C4-2B (cell line): ENCODE results near the gene RAB3B.

Experiments
- H3K27ac ChIP-seq: fragments of 450-650 bp; 2 replicates; pipeline ENCODE4 v1.5.1; 2017
- ZFX ChIP-seq: fragments of 450-650 bp; IDR thresholded peaks from 2 replicates; pipeline ENCODE4 v1.6.1; 2017
- TF ChIP-seq, protein P1 (sequence below): fragments of 450-650 bp; conservative IDR thresholded peaks from 2 replicates; pipeline ENCODE4 v1.5.1; 2017; ENCODE audit warnings: mild to moderate bottlenecking

The RAB3B gene

DNA sequence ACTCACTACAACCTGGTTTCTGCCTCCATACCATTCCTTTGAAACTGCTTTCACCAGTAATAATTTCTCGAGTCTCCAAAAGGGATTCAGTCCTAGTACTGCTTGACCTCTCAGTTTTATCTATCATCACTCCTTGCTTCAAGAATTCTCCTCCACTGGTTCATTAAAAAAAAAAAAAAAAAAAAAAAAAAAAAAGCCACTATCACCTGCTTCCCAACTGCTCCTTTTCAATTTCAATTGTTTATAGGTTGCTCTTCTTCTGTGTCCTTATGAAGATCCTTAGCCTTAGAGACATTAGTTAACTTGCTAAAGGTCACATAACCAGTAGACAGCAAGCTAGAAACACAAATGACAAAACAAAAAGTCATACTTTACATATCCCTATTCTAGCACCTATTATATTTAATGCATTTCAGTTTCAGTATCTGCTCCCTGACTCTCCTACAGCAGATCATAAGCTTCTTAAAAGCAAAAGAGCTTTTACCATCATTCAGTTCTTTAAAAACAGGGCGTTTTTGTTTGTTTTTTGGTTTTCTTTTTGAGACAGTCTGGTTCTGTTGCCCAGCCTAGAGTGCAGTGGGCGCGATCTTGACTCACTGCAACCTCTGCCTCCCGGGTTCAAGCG lies 119.0 kb downstream of the RAB3B start:
- H3K27ac ChIP-seq: no peak overlapping the region
- TF ChIP-seq, protein P1, sequence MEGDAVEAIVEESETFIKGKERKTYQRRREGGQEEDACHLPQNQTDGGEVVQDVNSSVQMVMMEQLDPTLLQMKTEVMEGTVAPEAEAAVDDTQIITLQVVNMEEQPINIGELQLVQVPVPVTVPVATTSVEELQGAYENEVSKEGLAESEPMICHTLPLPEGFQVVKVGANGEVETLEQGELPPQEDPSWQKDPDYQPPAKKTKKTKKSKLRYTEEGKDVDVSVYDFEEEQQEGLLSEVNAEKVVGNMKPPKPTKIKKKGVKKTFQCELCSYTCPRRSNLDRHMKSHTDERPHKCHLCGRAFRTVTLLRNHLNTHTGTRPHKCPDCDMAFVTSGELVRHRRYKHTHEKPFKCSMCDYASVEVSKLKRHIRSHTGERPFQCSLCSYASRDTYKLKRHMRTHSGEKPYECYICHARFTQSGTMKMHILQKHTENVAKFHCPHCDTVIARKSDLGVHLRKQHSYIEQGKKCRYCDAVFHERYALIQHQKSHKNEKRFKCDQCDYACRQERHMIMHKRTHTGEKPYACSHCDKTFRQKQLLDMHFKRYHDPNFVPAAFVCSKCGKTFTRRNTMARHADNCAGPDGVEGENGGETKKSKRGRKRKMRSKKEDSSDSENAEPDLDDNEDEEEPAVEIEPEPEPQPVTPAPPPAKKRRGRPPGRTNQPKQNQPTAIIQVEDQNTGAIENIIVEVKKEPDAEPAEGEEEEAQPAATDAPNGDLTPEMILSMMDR: no peak
- no peak for TF ChIP-seq ZFX

DNA sequence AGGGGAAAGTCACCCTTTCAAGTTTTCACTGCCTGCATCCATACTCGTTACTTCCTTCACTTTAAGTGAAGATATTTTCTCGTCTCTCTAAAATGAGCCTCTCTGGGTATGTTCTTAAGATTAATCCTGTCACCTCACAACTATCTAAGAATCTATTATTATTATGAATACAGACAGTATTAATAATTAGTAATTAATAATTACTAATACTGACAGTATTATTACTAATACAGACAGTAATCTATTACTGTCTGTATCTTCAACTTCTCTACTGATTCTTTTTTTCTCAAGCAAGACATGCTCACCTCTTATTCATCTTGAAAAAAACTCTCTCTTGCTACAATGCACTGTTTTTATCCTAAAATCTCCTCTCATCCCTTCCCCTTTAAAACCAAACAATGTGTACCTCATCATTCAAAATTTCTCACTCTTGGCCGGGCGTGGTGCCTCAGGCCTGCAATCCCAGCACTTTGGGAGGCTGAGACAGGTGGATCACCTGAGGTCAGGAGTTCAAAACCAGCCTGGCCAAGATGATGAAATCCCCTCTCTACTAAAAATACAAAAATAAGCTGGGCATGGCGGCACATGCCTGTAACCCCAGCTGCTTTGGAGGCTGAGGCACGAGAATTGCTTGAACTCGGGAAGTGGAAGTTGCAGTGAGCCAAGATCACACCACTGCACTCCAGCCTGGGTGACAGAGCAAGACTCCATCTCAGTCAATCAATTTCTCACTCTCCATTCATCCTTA lies 119.7 kb downstream of the RAB3B start:
- no peak for TF ChIP-seq ZFX
- TF ChIP-seq, protein P1: no peak
- no peak overlapping the region for H3K27ac ChIP-seq

DNA sequence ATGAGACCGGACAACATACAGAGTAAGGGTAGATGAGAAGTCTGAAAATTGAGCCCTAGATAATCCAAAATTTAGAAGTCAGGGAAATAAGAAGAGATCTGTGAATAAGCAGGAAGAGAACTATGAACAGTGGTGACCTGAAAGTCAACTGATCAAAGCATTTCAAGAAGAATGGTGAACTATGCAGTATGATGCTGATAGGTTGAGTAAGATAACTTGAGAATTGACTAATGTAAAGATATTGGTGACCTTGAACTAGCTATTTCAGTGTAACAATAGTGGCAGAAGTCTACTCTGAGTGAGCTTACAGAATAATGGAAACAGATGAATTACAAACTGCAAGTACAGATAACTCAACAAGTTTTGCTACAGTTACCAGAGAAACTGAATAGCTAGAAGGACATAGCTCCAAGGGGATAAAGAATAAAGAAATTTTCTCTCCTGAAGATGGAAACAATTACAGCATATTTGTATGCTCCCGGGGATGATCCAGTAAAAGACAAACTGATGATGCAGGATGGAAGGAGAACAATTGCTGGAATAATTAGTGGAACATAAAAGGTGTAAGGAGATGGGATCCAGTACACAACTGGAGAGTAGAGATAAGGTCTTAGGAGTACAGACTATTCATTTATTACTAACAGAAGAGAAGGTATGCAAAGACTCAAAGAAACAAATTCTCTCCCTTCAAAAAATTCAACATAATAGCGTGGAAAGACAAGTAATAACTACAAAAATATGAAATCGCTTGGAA lies 122.8 kb downstream of the RAB3B start:
- no peak for TF ChIP-seq ZFX
- TF ChIP-seq, protein P1: no peak
- H3K27ac ChIP-seq: no peak overlapping the region

DNA sequence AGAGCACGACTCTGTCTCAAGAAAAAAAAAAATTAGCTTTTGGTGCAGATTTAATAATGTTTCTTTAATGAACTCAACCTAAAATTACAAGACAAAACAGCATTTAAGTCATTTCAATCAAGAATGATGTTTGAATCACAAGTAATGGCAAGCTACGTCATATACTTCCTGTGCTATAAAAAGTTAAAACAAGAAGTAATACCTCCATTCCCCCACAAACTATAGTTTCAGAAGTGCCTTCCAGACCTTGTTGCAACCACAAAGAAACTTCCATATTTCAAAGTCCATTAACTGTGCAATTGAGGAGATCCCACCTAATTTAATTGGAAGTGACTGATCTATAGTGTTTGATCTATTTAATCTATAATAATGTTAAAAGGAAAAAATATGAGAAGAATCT lies 127.1 kb downstream of the RAB3B start:
- TF ChIP-seq, protein P1: no peak
- TF ChIP-seq ZFX: no peak
- H3K27ac ChIP-seq: no peak overlapping the region

DNA sequence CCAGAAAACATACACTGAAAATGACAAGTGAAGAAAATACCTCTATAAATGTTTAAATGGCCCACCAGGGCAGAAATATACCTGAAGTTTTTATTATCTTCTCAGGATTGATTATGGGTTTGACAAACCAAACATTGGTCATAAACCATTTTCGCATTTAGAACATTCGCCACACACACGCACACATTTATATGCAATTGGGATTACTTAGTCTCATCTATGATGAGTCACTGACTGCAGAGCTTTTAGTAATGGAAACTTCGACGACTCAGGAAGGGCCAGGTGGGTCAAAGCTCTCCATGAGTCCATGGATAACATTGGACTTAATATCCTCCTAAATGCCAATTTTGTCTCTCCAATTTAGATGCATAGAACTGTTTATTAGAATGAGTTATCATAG lies 128.8 kb downstream of the RAB3B start:
- TF ChIP-seq ZFX: no peak
- TF ChIP-seq, protein P1: no peak
- no peak overlapping the region for H3K27ac ChIP-seq

DNA sequence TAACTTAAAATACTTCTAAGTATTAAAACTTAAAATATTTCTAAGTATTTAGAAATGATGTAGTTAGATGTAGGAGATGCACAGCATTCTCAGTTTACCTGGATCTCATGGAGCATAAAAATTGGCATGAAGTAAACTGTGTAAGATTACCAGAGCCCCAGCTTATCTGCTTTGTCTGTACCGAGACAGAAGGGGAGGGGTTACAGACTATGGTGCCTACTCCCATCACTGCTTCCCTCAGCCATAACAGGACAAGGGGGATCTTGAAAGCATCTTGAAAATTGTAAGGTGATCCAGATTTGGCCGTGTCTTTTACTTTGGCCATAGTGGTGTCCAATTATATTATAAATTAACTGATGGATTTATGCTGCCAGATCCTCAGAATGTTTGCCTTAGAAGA lies 130.8 kb downstream of the RAB3B start:
- no peak for TF ChIP-seq ZFX
- TF ChIP-seq, protein P1: no peak
- H3K27ac ChIP-seq: no peak overlapping the region

DNA sequence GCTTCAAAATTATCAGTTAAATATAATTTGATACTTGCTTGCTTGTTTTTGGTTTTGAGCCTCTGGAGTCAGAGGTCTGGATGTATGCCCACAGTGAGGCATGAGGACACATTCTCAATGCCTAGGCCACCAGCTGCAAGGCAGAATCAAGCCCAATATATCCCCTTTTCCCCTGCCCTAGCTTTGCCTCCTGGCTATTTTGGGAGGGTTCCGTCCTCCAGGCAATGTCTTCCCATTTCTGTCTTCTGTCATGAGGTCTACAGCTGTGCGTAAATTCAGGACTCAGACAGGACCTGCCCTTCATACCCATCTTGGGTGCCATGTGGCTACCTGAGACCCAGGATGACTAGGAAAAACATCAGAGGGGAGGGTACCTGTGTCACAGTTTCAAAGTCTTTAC lies 131.2 kb downstream of the RAB3B start:
- no peak overlapping the region for H3K27ac ChIP-seq
- TF ChIP-seq, protein P1: no peak
- TF ChIP-seq ZFX: no peak
